GM18507 (cell line): ENCODE data around the gene ZFP14.

ENCODE experiments used
- DNase-seq: peaks from one replicate; pipeline ENCODE4 v3.0.0; 2011; ENCODE audit warnings: low read depth; ENCODE audit not compliant: insufficient read length; ENCODE audit errors: extremely low spot score
- FAIRE-seq: peaks from 2 replicates; lab custom pipeline; 2011; peaks lifted over from hg19 to GRCh38; lab: Jason Lieb, UNC

Gene ZFP14

DNA sequence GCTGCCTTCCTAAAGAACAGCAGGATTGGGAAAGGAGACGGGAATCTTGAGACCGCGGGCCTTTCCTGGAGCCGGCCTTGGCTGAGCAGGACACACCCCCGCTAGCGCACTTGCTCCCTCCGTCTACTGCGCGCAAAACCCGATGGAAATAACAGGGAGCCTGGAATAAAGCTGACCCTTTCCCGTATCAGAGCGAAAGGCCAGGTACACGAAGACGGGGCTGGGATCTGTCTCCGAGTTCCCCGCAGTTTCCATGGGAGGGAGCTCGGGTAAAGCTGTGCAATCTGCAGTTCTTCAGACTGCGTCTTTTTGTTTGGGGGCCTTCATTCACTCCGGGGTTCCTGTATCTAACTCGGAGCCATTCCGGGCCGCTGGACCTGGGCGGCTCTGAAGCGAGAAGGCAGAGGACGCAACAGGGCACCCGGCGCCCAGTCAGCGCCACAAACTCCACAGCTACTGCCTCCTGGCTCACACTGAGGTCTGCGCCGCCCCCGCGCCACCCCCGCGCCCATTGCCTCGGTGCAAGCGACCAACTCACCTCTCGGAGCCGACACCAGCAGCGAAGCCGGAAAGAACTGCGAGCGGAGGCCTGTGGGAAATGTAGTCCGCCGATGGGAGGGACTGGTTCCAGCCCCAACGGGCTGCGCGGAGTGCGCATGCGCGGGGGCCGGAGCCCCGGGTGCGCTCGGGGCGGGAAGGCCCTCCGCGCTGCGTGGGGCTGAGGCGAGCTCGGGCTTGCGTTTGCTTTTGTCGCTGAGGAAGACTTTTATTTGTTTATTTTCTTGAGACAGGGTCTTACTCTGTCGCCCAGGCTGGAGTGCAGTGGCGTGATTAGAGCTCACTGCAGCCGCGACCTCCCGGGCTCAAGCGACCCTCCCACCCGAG lies at the start of gene ZFP14:
Gene ZFP14, minus strand, starts transcription at position 577 of the 885 bp plus-strand sequence. CDS start 11,309 bp downstream, outside the sequence.
- FAIRE-seq (peak; percentile 96), DNase-seq (peak; percentile 96)

DNA sequence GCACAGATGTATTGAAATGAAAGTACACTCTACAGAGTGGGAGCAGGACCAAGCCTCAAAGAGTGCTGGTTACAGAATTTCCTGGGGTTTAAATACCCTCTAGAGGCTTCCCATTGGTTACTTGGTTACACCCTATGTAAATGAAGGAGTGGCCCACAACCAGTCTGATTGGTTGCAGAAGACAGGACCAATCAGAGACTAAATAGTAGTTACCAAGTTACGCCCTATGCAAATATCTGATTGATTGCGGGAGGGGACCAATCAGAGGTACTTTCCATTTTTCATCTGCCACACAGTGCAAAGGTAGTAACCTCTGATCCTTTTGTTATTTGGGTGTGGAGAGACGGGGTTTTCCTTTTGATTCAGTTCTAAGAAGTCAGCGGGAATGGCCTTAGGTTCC lies 44.9 kb upstream of the ZFP14 start:
- DNase-seq (no peak), FAIRE-seq (no peak)

DNA sequence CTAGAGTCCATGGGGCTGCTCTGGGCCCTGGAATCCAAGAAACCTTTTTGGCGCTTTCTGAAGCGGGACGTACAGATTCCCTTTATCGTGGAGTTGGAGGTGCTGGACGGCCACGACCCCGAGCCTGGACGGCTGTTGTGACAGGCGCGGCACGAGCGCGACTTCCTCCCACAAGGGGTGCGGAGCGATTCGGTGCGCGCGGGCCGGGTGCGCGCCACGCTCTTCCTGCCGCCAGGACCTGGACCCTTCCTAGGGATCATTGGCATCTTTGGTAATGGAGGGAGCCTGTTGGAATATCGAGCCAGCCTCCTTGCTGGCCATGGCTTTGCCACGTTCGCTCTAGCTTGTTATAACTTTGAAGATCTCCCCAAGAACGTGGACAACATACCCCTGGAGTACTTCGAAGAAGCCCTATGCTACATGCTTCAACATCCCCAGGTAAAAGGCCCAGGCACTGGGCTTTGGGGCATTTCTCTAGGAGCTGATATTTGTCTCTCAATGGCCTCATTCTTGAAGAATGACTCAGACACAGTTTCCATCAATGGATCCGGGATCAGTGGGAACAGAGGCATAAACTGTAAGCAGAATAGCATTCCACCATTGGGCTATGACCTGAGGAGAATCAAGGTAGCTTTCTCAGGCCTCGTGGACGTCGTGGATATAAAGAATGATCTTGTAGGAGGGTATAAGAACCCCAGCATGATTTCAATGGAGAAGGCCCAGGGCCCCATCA lies 42.9 kb upstream of the ZFP14 start:
- no peak for DNase-seq

DNA sequence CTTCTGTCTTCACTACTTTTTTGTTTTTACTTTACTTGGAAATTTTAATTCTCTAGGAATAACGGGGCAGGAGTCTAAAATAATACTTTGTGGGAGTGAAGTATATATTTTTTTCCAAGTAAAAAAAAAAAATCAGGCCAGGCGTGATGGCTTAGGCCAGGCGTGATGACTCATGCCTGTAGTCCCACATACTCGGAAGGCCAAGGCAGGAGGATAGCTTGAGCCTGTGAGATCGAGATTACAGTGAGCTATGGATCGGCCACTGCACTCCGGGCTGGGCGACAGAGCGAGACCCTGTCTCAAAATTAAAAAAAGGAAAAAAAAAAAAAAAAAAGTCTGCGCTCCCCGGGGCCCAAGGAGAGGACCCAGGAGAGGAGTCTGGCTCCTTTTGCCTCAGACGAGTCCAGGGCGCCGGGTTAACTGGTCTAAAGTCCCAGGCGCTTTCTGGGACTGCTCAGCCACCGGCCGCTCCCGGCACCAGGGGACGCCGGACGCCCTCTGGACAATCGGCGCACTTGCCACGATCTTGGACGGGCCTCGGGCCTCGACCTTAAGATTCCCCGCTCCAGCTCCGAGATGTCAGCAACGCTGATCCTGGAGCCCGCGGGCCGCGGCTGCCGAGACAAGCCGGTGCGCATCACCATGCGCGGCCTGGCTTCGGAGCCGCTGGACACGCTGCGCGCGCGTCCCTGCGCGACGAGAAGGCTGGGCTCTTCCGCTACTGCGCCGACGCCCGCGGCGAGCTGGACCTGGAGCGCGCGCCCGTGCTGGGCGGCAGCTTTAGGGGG lies 42.2 kb upstream of the ZFP14 start:
- FAIRE-seq (no peak), DNase-seq (no peak)

More for the DNA sequence above, 42.9 kb upstream of the ZFP14 start:
- FAIRE-seq, result no peak

DNA sequence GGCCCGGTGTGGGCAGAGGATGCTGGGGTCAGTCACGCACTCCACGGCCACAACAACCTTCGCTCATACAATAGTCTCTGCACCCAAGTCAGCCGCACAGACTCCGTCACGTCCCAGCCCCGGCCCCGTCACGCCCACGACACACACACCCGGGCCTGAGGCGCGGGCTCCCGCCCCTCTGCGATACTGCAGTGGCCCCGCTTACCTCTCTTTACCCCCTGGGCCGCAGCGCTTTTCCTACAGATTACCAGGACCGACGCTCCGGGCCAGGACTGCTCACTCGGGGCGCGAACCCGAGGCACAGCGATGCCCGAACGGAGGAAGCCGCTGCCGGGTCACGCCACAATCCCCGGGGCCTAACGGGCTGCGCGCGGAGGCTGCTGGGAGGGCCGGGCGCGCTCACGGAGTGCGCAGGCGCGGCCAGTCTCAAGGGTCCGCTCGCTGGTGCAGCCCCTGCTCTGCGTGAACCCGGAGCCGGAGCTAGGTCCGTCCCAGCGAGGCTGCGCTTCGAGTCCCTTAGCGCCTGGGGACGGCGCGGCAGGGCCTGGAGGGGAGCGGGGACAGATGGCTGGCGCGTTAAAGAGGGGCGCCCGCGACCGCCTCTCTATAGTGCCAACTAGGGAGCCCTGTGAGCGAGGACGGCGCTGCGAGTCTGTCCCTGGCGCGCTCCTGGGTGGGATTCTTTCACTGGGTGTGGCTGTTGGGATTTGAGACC lies 39.4 kb upstream of the ZFP14 start, which contains the start of gene ZFP82:
Gene ZFP82, minus strand, starts transcription at position 358 of the 715 bp plus-strand sequence. CDS start 8,855 bp downstream, outside the sequence.
- DNase-seq (peak; percentile 80), FAIRE-seq (peak; percentile 63)

DNA sequence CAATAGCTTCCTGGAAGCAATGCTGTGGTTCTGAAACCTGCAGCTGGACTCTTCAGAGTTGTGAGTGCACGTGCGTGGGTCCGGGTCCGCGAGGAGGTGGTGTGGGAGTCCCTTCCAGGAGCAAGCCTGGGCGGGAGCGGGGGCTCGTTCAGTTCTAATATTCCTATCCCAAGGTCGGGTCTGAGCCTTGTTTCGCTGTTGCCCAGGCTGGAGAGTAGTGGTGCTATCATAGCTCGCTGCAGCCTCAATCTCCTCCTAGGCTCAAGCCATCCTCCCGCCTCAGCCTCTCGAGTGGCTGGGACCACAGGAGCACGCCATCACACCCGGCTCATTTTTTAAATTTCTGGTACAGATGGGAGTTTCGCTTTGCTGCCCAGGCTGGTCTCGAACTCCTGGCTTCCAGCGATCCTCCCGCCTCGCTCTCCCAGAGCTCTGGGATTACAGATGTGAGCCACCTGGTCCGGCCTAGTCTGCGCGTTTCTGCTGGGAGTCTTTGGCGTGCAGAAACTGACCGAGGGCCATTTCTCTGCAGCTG lies 38.8 kb upstream of the ZFP14 start:
- no peak for FAIRE-seq
- DNase-seq, result no peak

DNA sequence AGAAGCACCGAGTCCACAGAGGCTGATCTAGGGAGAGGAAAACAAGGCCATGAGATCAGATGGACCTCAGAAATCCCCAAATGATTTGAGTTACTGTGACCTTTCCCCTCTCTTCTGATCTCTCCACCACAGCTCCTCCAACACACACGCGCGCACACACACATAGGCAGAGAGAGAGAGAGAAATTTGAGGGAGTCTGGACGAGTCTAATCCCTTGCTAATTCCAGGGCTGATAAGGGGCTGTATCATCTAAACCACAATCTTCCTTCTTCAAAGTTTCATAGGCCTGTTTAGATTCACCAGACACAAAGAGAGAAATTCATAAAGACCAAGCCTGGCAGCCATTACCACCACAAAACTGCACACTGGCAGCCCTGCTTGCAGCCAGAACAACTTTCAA lies 30.8 kb upstream of the ZFP14 start:
- FAIRE-seq (no peak), DNase-seq (no peak)

DNA sequence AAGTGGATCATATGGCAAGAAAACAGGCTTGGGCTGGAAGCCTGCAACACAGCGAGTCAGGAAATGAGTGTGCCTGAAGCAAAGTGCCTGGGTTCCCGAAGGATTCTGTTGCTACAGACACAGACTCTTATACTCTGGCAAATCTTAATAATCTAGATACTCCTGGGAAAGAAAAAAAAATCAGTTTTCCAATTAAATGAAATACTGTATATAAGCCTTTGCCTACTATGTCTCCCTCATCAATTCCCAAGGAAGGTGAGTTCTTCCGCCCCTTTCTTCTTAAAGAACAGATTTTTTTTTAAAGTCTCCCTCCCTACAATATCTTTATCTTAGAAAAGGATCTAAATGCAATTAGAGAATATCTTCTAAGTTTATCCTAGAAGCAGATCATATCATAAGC lies 29.1 kb upstream of the ZFP14 start:
- DNase-seq (no peak), FAIRE-seq (no peak)

DNA sequence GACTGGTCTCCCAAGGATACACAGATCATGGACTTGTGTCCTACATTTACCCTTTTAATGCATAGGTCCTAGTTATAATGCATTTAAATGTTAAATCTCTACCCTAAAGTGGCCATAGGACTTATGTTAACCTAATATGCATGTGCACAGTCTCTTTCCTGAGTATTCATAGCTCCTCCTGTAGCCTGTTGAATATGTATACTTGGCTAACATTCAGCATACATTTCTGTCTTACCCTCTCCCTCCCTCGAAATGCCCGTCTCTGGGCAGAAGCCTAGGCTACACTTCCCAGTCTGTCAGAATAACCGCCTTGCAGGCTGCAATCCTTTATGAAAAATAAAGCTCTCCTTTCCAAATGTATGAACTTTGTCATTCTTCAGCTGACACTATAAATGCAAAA lies 25.5 kb upstream of the ZFP14 start:
- no peak for FAIRE-seq
- no peak for DNase-seq

DNA sequence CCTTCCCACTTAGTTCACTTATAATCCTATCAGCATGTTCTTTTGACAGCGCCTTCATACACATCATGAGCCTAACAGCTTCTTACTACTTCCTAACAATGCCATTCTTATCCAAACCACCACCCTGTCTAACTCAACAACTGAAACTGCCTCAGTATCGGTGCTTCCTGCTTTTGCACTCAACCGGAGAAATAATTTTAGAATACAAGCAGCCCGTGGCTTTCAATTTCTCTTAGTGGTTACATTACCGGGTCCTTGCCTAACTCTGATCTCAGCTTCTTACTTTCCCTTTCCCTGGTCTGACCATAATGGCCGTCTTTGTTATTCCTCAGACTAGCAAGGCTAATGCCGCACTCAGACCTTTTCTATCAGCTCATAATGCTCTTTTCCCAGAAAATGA lies 22.5 kb upstream of the ZFP14 start:
- FAIRE-seq (no peak), DNase-seq (no peak)

DNA sequence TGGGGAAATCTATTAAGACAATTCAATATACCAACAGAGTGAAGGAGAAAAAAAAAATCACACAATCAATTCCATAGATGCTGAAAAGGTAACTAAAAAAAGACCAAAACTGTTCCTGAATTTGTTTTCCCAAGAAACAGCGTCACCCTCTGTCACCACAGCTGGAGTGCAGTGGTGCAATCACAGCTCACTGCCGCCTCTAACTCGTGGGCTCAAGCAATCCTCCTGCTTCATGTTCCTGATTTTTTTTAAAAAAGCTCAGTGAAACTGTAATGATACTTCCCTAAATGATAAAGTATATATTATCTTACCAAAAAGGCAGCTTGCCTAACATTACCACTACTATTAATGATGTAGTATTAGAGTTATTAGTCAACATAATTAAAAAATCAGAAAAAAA lies 19.6 kb upstream of the ZFP14 start:
- FAIRE-seq, result no peak
- DNase-seq, result no peak

DNA sequence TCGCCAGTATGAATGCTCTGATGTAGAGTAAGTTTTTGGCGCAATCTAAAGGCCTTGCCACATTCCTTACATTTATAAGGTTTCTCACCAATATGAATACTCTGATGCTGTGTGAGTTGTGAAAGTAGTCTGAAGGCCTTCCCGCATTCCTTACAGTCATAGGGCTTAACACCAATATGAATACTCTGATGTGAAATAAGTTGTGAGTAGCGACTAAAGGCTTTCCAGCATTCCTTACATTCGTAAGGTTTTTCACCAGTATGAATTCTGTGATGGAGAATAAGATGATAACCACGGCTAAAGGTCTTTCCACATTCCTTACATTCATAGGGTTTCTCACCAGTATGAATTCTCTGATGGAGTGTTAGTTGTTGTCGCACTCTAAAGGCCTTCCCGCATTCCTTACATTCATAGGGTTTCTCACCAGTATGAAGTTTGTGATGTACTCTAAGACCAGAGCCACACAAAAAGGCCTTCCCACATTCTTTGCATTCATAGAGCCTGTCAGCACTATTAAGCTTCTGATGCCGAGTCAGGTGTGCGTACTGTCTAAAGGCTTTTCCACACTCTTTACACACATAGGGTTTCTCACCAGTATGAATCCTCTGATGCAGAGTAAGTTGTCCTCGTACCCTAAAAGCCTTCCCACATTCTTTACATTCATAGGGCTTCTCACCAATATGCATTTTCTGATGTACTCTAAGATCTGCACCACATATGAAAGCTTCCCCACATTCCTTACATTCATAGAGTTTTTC lies 14.1 kb upstream of the ZFP14 start:
- DNase-seq (no peak), FAIRE-seq (no peak)

DNA sequence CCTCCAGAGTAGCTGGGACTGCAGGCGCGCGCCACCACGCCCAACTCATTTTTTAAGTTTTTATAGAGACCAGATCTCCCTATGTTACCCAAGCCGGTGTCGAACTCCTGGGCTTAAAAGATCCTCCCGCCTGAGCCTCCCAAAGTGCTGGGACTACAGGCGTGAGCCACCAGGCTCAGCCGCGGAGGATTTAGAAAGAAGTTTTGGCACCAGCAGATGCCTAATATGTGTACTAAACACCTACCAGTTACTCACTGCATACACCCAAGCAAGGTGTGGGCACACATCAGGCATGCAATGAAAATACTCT lies 464 bp upstream of the ZFP14 start:
- no peak for DNase-seq
- no peak for FAIRE-seq

DNA sequence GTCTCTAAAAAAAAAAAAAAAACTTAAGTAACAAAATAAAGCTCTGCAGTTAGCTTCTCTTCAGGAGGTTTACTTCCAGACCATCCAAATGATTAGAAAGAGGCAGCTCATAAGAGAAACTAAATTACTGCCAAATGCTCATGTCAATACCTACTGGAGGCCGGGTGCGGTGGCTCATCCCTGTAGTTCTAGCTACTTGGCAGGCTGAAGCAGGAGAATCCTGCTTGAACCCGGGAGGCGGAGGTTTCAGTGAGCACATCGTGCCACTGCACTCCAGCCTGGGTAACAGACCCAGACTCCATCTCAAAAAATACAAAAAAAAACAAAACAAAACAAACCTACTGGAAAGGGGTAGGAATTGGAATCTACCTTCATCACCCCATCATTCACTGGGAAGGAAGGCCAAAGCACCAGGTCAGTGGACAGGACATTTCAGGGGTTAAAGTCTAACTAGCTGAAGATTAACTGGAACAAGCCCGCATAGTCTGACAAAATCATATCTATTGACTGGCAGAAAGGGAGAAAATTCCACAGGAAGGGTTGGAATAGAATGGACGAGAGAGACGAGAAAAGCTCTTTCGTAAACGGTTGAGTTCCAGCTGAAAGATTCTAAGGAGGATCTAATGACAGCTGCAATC lies 1.3 kb downstream of the ZFP14 start:
- FAIRE-seq (no peak), DNase-seq (no peak)

DNA sequence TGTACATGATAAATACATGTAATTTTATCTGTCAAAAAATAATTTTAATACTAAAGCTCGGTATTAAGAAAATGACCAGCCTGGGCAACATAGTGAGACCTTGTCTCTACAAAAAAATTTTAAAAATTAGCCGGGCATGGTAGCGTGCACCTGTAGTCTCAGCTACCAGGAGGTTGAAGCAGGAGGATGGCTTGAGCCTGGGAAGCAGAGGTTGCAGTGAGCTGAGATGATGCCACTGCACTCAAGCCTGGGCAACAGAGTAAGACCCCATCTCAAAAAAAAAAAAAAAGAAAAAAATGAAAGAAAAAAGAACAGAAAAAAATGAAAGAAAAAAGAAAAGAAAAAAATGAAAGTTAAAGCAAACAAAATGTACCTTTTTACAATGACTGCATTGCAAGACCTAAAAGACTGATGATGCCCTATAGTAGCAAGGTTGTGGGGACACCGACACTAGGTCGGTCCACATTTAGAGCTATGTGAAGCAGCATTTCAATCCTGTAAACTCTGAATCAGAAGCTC lies 5.3 kb downstream of the ZFP14 start:
- no peak for FAIRE-seq
- DNase-seq, result no peak

DNA sequence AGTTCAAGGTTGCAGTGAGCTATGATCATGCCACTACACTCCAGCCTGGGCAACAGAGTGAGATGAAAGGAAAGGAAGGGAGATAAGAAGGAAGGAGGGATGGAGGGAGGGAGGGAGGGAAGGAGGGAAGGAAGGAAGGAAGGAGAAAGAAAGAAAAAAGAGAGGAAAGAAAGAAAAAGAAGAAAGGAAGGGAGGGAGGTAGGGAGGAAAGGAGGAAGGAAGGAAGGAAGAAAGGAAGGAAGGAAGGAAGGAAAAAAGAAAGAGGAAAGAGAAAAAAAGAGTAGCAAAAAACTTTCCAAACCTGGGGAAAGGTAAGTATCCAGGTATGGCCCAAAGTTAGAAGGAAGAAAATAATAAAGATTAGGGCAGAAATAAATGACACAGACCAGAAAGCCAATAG lies 7.1 kb downstream of the ZFP14 start:
- FAIRE-seq, result no peak
- no peak for DNase-seq

DNA sequence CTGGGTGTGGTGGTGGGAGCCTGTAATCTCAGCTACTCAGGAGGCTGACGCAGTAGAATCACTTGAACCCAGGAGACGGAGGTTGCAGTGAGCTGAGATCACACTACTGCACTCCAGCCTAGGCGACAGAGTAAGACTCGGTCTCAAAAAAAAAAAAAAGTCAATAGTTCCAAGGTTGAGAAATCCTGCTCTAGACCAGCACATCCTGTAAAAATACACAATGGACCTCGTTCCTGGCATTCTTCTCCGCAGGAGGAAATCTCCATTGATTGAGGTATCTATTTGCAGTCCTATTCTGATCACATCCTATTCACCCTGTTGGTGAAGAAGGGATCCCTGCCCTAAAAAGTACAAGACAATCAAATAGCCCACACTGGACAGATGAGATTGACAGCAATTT lies 15.2 kb downstream of the ZFP14 start:
- DNase-seq, result no peak
- FAIRE-seq, result no peak

DNA sequence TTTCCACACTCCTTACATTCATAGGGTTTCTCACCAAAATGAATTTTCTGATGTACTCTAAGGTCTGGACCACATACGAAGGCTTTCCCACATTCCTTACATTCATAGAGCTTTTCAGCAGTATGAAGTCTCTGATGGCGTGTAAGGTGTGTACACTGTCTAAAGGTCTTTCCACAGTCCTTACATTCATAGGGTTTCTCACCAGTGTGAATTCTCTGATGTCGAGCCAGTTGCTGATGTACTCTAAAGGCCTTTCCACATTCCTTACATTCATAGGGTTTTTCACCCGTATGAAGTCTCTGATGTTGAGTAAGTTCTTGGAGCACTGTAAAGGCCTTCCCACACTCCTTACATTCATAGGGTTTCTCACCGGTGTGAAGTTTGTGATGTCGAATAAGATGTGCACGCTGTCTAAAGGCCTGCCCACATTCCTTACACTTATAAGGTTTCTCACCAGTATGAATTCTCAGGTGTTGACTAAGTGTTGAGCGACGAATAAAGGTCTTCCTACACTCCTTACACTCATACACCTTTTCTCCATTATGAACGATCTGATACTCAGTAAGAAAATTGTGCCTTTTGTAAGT lies 38.1 kb downstream of the ZFP14 start:
- FAIRE-seq, result no peak
- no peak for DNase-seq
